ENCODE results near the gene AKT2.

- no peak for TF ChIP-seq EZH2phosphoT487 (IDR thresholded peaks at IDR 0.05; ENCODE audit: low read length)
- TF ChIP-seq, protein P1, sequence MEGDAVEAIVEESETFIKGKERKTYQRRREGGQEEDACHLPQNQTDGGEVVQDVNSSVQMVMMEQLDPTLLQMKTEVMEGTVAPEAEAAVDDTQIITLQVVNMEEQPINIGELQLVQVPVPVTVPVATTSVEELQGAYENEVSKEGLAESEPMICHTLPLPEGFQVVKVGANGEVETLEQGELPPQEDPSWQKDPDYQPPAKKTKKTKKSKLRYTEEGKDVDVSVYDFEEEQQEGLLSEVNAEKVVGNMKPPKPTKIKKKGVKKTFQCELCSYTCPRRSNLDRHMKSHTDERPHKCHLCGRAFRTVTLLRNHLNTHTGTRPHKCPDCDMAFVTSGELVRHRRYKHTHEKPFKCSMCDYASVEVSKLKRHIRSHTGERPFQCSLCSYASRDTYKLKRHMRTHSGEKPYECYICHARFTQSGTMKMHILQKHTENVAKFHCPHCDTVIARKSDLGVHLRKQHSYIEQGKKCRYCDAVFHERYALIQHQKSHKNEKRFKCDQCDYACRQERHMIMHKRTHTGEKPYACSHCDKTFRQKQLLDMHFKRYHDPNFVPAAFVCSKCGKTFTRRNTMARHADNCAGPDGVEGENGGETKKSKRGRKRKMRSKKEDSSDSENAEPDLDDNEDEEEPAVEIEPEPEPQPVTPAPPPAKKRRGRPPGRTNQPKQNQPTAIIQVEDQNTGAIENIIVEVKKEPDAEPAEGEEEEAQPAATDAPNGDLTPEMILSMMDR (IDR thresholded peaks at IDR 0.05; ENCODE audit: low read length), result no peak
- TF ChIP-seq EZH2 (optimal IDR thresholded peaks at IDR 0.05; ENCODE audit: low read depth, low read length), result no peak
These were observed 10.3 kb downstream of the AKT2 start for GRCh38 chr19:40274585-40275544.

Data from MM.1S (cell line).